HG03575 (cell line): Measurements from ENCODE around the gene DPYSL5.

Source experiments
- ATAC-seq: cut with Tn5 transposase; IDR thresholded peaks from one replicate; pipeline ENCODE4 v1.9.1; 2021; ENCODE audit not compliant: unreplicated experiment, insufficient number of reproducible peaks, low FRiP score; ENCODE audit errors: extremely low read depth

DPYSL5 gene

DNA sequence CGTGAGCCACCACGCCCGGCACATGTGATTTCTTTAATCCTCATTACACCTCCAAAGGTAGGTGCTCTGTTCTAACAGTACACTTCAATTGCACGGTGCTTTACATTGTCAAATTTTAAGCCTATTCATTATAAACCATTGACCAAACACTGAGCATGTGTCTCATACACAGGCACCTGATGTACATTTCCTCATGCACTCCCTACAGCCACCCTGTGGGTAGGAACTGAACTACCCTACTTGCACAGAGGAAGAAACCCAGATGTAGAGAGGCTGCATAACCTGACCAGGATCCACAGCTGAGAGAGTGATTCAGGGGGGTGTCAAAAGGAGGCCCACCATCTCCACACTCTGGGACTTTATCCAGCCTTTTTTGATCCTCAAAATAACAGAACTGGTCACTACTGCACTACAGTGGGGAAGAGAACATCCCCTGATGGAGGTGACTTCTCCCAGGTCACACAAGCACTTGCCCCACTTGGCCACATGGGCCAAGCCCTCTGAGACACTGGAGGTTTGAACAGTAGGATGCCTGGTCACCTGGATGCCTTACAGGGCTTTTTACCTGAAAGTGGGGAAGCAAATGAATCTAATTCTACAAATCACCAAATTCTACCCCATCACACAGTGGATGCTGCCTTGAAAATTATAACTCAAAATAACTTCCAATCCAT is 6.9 kb upstream of the DPYSL5 start:
- no peak for ATAC-seq

DNA sequence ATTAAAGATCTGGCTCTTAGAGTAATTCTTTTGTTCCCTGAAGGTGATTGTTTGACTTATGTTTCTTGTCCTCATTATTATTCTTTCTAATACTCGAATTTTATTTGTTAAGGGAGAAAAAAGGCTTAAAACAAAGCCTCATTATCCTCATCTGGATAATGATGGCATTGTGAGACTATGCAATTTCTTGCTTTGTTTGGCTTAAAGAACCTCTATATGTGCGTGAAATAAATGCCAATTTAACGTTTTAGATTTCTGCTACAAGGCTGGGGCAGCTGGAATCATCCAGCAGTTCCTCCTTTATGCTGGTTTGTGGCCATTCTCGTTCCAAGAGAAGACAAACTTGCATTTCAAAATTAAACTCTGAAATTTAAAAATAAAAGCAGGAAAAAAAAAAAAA is 4.9 kb upstream of the DPYSL5 start:
- no peak for ATAC-seq

DNA sequence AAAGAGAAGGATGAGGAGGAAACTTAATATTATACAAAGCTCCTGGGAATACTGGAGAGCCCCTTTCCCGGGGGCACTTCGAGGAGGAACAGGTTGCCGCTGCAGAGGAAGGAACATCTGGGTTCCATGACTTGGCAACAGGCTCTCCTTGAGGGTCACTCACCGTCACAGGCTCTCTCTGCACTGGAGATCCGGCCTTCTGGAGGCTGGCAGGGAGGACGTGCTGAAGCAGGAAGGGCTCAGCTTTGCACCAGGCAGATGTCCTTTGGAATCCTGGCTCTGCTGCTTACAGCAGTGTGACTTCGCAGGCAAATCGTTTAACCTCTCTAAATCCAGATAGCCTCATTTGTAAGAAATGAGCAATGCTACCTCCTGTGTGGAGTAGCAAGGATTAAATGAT is 2.9 kb upstream of the DPYSL5 start:
- ATAC-seq, result no peak

DNA sequence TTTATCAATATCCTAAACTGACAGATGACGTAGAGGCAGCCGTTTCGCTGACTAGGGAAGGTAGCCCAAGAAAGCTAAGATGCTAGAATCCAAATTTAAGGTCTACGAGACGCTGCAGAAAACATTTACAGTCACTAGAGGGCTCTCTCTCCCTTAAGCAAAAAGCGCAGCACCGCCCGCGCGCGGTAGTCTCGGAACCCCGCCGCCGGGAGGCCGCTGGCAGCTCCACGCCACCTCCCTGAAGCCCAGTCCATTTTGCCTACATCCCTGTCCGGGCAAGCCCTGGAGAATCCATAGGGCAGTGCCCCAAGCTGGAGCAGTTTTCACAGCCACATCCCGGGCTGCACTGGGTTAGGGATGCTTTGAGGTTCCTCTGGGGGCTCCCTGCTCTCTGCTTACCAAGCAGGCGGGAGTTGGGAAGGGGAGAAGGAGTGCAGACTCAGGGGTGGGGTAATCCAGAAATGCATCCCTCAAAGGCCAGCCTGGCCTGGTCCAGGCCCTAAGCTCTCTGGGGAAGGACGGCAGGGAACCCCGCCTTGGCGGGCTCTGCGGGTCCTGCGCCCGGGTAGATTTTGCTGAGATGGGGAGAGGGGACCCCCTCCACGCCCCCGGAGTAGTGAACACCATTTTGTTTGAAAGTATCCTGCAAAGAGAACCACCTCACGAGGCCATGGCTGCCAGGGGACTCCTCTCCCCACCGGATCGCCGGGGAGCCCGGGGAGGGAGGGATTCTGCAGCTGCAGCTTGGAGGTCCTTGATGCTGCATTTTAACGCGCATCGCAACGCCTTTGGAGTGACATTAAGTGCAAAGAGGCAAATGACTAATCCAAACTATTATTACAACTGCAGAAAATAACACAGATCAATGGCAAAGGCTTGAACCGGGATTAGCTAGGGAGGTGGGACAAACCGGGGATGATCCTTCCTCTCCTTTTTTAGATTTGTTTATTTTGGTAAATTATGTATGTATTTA is 1.3 kb upstream of the DPYSL5 start:
- ATAC-seq, result no peak

DNA sequence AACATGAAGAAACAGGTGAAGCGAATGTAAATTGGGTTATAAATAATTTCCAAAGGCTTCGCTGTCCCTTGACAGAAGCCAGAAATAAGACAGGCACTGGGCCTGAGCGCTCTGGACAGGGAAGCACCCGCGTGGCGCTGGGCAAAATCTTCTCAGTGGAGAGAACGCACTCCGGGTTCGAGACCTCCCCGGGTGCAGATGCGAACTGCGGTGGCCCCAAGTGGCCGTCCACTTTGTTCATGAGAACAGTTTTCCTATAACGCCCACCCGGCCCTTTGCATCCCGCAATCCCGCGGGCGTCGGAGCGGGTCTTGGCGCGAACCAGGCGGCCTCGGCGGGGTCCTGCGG is 651 bp upstream of the DPYSL5 start:
- no peak for ATAC-seq

DNA sequence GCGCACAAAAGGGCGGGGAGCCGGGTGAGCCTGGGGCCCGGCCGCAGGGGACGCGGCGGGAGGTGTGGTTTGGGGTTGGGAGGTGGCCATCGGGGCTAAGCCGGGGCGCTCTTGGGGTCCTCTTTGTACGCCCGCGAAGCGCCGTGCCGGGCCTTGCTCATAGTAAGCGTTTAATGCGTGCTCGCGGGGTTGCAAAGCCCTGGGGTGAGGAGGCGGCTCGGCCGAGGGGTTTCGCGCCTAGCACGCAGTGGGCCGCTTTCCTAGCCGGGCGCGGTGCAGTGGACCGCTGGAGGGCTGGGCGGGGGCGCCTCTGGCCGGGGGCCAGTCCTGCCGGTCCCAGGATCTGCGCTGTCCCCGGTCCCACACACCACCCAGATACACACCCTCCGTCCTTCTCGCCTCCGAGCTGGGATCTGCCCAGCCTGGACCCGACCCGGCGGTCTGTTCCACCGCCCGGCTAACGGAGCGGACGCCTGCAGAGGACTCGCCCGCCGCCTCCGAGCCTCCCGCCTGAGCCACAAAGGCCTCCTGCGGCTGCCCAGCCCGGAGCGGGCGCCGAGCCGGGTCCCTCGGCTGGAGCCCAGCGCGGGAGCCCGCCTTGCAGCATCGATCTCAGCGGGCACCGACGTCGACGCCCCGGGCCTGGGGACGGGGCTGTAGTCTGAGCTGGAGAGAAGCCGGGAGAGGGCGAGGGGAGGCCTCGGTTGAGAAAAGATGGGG is 564 bp downstream of the DPYSL5 start:
- no peak for ATAC-seq

DNA sequence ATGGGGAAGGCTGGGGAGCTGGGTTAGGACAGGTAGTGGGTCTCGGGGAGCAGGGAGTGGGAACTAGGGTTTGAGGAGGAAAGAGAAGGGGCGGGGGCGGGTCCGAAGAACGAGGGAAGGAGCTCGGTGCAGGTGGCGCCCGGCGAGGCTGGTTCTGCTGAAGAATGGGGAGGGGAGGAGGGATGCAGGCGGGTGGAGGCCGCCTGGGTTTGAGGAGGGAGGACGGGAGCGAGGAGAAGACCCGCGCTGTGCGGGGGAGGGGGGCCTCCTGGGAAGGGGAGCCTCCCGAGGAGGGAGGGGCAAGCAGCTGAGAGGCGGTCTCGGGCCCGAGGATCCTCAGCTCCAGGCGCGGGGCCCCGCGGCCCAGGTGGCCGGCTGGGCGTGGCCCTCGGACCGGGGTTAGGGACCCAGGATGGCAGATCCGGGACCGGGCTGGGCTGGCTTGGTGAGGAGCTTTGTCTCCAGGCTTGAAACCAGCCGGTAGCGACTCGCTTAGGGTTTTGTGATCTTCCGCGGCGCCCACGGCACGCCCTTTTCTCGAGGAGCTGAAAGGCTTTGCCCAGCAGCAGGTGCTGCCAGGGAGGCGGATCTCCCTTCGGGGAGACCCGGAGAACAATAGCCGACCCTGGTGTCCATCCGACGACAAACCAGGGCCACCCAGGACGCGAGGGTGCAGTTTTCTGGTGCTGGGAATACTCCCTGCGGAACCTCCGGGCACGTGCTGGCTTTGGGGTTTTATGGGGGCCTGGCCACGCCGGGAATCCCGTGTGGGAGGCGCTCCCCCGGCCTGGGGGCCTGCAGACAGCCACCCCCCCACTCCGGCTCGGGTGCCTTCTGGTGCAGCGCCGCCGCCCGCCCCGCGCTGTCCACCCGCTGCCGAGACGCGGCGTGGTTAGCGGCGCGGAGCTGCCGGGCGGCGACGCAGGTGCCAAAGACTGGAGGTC is 1.4 kb downstream of the DPYSL5 start:
- ATAC-seq, result no peak

DNA sequence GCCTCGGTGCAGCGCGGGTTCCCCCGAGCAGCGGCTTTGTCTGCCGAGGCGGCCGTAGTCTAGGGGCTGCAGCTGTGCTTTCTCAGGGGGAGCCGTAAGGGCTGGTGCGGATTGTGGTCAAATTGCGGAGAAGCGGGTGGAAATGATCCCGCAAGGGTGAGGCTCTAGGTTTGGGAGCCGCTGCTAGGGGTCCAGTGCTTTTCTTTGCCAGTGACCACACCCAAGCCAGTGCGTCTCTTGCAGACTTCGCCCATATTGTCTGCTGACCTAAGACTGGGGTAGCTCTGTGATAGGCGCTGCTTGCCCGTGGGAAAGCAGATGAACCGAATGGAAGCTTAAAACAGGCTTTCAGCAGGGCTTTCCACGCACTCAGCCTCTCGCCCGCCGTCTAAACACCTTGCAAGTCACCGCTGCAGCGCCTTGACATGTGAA is 2.1 kb downstream of the DPYSL5 start:
- no peak for ATAC-seq

DNA sequence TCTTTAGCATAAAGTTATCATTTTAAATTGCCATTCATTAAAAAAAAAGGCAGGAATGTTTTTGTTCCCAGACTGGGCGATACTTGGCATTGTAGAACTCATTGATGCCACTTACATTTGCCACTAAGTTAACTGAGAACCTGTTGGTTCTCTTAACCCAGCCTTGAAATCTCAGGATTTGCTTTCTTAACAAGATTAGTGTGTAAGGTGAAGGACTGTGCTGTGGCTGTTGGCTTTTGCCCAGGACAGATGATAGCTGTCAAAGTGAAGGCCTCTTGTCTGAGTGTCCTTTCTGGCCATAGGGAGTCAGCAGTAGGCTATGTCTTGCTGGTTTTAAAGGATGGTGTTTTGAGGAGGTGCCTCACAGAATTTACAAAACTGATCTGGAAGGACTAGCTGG is 2.6 kb downstream of the DPYSL5 start:
- ATAC-seq, result no peak

DNA sequence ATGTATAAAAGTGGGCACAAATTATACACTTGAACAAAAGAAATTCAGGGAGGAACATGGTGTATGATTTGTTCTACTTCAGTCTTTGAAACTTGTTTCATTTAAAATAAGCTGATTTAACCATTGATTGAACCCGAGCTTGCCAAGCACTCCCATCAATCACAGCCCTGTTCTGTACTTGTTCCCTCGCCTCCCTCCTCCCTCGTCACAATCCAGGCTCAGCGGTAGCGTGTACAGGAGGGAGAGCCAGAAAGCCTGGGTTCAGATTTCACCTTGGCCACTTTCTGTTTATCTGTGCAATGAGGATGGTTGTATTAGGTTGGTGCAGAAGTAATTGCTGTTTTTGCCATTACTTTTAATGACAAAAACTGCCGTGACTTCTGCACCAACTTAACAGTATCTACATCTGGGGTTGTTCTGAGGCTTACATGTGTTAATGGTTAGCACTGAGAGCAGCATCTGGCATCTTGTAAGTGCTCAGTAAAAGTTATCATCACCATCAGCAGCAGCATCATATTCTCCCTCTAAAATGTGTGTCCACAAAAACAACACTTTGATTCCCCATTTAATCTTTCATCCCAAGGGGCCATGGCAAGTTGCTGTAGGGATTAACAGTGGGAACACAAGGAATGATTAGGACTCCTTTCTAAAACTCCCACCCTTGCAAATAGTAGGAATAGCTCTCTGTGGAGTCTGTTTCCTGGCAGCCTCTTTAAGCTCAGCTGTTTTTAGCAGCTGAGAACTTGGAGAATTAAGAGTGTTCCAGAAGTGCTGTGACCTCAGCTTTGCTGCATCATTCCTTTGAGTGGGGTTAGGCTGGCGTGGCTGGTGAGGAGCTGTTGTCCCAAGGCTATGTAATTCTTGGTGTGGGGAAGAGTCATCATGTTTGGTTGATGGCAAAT is 4.7 kb downstream of the DPYSL5 start:
- no peak for ATAC-seq

DNA sequence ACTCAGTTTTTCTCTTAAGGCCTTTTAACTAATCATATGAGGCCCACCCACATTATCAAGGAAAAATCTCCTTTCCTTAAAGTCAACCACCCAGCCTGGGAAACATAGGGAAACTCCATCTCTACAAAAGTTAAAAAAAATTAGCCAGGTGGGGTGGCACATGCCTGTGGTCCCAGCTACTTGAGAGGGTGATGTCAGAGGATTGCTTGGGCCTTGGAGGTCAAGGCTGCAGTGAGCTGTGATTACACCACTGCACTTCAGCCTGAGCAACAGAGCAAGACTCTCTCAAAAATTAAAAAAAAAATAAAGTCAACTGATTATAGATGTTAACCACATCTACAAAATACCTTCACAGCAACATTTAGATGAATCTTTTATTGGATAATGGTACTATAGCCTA is 5.8 kb downstream of the DPYSL5 start:
- ATAC-seq, result no peak

DNA sequence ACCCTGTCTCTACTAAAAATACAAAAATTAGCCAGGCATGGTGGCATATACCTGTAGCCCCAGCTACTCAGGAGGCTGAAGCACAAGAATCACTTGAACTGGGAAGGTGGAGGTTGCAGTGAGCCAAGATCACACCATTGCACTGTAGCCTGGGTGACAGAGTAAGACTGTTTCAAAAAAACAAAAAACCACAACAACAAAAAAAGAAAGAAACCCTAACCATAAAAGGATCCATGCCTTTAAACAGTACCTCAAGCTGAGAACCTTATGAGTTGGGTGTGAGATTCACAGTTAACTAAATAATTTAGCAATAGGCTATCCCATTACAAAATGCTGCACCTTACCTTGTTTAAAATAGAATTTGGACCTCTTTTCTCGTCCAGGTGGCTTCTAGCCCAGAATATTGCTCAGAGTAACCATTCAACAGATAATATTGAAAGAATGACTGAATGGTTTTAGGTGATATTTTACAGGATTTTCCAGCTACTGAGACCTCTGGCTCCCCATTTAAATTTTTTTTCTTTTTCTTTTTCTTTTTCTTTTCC is 6.4 kb downstream of the DPYSL5 start:
- no peak for ATAC-seq

DNA sequence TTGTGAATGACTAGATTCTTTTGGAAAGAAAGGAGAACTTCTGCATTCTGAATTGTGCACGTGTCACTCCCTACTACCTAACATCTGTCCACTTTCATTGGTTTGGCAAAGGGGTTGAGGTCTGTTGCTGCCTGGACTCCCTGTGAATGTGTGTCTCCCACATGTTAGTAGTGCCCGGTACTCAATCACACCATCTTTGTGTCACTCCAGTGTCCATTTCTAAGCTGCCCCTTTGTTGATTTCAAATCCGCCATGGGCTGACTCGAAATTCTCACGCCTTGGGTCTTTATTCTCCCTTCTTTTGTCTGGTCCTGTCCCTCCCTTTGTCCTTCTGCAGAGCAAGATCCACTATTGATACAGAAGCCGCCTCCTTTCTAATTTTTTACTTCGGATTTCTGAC is 7.5 kb downstream of the DPYSL5 start:
- ATAC-seq, result no peak

DNA sequence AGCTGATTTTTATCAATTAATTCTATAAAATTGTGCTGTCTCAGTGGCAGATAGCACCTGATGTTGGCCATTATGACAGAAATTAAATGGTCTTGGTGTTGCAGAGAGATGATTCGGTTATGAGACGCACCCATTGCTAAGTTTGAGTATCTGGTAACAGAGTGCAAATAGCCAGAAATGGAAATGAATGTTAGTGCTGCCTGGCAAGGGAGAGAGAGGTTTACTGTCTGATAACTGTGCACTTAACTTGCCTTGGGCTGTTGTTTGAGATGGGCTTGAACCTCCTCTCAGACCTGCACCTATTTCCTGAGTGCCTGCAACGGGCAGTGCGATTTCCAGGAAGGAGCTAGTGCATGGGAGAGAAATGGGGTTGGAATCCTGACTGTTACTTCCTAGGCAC is 11.7 kb downstream of the DPYSL5 start:
- no peak for ATAC-seq

DNA sequence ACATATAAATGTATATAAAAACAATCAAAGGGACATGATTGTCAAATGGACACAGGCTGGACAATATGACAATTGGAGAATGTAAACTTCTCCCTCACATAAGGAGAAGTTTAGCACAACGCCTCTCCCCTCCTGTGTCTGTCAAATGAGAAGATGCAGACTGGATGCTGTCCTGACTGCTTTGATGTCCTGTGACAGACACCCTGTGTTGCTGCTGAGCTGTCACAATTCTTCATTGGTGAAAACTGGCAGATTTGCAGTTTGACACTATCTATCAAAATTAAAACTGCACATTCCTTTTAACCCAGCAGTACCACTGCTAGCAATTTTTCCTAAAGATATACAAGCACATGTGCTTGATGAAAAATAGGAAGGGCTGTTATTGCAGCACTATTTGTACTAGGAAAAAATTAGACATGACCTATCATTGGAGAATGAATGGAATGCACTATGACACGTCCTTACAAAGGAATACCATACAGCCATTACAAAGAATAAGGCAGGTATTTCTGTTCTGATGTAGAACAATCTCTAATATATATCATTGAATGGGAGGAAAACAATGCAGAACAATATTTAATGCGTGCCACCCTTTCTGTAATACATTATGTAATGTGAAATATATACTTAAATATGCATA is 12.4 kb downstream of the DPYSL5 start:
- ATAC-seq, result no peak

DNA sequence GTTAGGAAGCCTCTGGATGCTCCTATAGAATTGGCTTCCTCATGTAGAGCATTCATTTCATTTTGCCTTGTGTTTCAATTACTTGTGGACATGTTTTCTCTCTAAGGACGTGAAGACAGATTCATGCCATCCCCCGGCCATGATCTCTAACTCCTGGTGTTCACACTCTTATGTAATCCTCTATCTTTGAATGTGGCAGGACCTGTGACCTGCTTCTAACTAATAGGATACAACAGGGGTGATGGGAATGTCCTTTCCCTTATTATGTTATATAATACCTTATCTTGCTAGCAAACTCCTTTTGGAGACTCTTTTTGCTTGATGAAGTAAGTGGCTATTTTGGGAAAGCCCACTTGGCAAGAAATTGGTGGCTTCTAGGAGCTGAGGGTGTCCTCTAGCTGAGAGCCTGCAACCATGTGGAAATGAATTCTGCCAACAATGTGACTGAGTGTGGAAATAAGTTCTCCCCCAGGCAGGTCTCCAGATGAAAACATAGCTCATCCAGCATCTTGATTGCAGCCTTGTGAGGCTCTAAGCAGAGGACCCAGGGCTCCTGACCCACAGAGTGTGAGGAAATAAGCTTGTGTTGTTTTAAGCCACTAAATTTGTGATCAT is 13.8 kb downstream of the DPYSL5 start:
- no peak for ATAC-seq

DNA sequence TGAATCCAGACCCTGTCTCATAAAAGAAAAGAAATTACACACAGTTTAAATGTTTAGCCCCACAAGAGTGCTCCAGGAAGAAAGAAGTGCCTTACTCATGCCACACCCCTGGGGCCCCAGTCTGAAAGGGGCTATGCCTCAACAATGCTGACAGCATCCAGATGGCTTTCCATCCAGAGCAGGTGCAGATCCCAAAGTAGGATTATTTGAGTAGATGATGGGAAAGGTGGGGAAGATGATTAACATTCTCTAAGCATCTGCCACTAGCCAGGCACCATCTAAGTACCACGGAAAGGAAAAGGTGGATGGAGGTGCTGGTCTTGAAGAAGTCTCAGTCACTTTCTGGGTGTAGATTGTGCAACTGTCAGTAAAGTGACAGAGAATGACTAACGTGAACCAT is 16.3 kb downstream of the DPYSL5 start:
- no peak for ATAC-seq
